Ovary (tissue), 3 donors: Measurements from ENCODE around the gene TRIM37.

Experiments used
- EP300 ChIP-seq: sonication (generic); formaldehyde crosslinking; IDR thresholded peaks from one replicate; pipeline ENCODE4 v1.6.1; 2017; ENCODE audit warnings: antibody characterized with exemption
- POLR2A ChIP-seq: fragments of 450-650 bp; IDR thresholded peaks from one replicate; pipeline ENCODE4 v1.6.1; 2017; ENCODE audit warnings: antibody characterized with exemption, mild to moderate bottlenecking, moderate library complexity
- TF ChIP-seq, protein P1 (sequence below), 3 donors: fragments of 450-650 bp in 2 of 3; fragments of 200-600 bp in 1 of 3; IDR thresholded peaks; one replicate each; pipeline versions ENCODE4 v1.5.1 to v1.8.0; 2016 to 2022; ENCODE audit warnings: antibody characterized with exemption in 3 of 3, mild to moderate bottlenecking in 1 of 3
- donor health status: DM: no; HTN: no; CAD: no.

DNA sequence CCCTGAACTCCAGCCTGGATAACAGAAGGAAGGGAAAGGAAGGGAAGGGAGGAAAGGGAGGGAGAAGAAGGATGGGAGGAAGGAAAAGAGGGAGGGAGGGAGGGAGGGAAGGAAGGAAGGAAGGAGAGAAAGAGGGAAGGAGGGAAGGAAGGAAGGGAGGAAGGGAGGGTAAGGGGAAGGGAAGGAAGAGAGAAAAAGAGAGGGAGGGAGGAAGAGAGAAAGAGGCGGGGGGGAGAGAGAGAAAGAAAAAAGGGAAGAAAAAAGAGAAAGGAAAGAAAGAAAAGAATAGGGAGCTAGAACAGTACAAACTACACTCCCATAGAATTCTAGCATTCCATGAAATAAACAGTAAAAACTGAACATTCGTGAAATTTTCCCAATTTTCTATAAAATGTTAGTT is 23.1 kb upstream of the TRIM37 start:
- TF ChIP-seq, protein P1, sequence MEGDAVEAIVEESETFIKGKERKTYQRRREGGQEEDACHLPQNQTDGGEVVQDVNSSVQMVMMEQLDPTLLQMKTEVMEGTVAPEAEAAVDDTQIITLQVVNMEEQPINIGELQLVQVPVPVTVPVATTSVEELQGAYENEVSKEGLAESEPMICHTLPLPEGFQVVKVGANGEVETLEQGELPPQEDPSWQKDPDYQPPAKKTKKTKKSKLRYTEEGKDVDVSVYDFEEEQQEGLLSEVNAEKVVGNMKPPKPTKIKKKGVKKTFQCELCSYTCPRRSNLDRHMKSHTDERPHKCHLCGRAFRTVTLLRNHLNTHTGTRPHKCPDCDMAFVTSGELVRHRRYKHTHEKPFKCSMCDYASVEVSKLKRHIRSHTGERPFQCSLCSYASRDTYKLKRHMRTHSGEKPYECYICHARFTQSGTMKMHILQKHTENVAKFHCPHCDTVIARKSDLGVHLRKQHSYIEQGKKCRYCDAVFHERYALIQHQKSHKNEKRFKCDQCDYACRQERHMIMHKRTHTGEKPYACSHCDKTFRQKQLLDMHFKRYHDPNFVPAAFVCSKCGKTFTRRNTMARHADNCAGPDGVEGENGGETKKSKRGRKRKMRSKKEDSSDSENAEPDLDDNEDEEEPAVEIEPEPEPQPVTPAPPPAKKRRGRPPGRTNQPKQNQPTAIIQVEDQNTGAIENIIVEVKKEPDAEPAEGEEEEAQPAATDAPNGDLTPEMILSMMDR (IDR thresholded peaks at IDR 0.05) = no peak
- no peak for TF ChIP-seq POLR2A
- TF ChIP-seq EP300 = no peak
